Esophagus muscularis mucosa (tissue), 2 donors: ENCODE data around the gene EPB41.

ENCODE experiments used
- EP300 ChIP-seq: sonication (generic); formaldehyde crosslinking; IDR thresholded peaks from one replicate; pipeline ENCODE4 v1.6.1; 2017; ENCODE audit warnings: antibody characterized with exemption
- POLR2A ChIP-seq: fragments of 450-650 bp; IDR thresholded peaks from one replicate; pipeline ENCODE4 v1.6.1; 2017; ENCODE audit warnings: antibody characterized with exemption, moderate library complexity, mild to moderate bottlenecking, low read depth

DNA sequence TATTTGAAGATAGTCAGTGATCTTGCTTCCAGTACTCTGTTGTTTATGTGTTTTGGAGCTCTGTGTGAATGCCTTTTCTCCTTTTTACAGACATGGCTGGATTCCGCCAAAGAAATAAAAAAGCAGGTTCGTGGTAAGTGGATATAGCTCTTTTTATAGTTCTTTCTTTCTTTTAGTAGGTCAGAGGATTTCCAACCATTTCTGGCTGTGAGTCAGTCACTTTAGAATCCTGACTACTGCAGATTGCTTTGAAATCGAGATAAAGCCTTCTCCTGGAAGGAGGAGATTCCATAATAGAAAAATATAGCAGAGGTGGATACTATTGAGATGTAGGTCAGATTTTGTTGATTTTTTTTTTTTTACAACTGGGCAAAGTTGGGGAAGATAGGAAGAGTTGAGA lies 97.4 kb downstream of the EPB41 start:
- TF ChIP-seq POLR2A, result no peak
- no peak for TF ChIP-seq EP300
